GM12892 (cell line): Measurements from ENCODE around the gene CSF1R.
"Not testable (repeated sequence)": the region's sequence is repeated elsewhere in the genome, so short reads cannot be mapped to it uniquely, and the experiment has no call there.

Source experiments
- DNase-seq: peaks from one replicate; pipeline ENCODE4 v3.0.0; 2011; ENCODE audit not compliant: insufficient read length
- FAIRE-seq: peaks from 2 replicates; lab custom pipeline; 2011; peaks lifted over from hg19 to GRCh38; lab: Jason Lieb, UNC
- POLR2A ChIP-seq: IDR thresholded peaks from 2 replicates; pipeline ENCODE4 v1.6.1; 2011; ENCODE audit warnings: low read depth, low read length, control low read depth
- POLR2AphosphoS5 ChIP-seq: IDR thresholded peaks from 2 replicates; pipeline ENCODE4 v1.6.1; 2011; ENCODE audit warnings: low read depth, low read length, control low read depth
- TAF1 ChIP-seq: IDR thresholded peaks from 2 replicates; pipeline ENCODE4 v1.6.1; 2011; ENCODE audit warnings: low read depth, mild to moderate bottlenecking, control low read depth, low read length, borderline replicate concordance

The CSF1R gene

DNA sequence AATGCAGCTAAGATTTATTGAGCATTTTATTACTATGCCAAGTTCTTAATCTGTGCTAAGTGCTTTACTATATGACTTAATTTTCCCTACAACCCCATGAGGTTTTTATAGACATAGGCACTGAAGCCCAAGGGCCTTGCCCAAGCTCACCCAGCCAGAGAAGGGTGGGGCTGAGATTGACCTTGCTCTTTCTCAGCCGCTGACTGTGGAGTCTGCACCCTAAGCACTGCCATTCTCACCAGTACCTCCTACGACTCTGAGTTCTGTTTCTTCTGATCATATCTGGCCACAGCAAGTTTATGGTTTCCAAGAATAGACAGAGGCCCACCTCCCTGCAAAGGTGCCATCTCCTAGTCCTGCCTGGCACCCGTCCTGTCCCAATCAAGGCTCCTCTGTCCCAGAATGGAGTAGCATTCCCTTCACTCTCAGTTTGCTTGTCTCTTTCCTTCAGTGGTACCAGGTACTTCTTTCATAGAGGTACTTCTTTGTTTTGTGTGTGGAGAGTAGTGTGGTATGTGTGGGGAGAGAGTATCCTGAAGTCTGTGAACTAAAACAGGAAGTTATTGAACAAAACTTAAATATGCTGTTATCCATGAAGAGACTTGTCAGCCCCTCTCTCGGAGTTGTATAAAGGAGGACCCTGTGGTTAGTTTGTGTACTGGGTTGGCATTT is 42.6 kb downstream of the CSF1R start:
- FAIRE-seq (no peak), DNase-seq (no peak)
- no peak for TF ChIP-seq TAF1
- TF ChIP-seq POLR2AphosphoS5 = no peak
- TF ChIP-seq POLR2A = no peak

DNA sequence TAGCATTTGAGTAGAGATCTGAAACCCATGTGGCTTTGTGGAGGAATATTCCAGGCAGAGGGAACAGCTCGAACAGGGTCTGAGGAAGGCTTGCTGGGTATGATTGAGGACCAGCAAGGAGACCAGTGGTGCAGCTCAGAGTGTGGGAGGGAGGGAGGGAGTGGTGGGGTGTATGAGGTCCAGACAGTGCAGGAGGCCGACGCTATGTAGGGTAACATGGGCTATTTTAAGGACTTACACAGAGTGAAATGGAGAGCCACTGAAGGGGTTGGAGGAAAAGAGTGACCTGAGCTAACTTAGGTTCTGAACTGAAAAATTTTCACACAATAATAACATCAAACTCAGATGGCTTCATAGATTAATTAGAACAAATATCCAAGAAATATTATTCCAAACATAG is 43.9 kb downstream of the CSF1R start:
- no peak for FAIRE-seq
- TF ChIP-seq POLR2A (no peak), POLR2AphosphoS5 (no peak), TAF1 (no peak)
- DNase-seq = no peak

- TF ChIP-seq POLR2AphosphoS5 (no peak), TAF1 (no peak), POLR2A (no peak)
- DNase-seq (no peak), FAIRE-seq (peak; percentile 27)
These were observed 47.8 kb downstream of the CSF1R start for GRCh38 chr5:150038547-150038946.

DNA sequence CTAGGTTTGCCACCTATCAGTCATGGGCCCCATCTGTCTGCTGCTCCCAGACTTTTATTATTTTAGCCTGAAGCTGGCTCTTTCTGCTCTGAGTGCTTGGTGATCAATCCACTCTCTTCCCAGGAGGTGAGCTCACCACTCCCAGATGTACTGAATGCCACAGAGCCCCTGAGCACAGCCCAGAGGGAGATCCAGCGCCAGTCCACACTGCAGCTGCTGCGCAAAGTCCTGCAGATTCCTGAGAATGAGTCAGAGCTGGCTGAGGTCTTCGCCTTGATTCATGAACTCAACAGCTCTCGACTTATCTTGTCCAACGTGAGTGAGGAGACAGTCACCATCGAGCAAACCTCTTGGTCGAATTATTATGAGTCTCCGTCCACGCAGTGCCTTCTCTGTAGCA is 49.8 kb downstream of the CSF1R start:
- FAIRE-seq = no peak
- DNase-seq = no peak
- no peak for TF ChIP-seq POLR2A
- no peak for TF ChIP-seq TAF1
- no peak for TF ChIP-seq POLR2AphosphoS5

GRCh38 chr5:150035139-150035895 is 51.0 kb downstream of the CSF1R start:
- DNase-seq = no peak
- TF ChIP-seq POLR2A = no peak
- no peak for TF ChIP-seq POLR2AphosphoS5
- no peak for TF ChIP-seq TAF1
- FAIRE-seq = peak; percentile 77

GRCh38 chr5:150034662-150035061 is 51.7 kb downstream of the CSF1R start:
- no peak for FAIRE-seq
- no peak for DNase-seq
- TF ChIP-seq POLR2A (no peak), POLR2AphosphoS5 (no peak), TAF1 (no peak)

GRCh38 chr5:150033334-150033733 is 53.0 kb downstream of the CSF1R start:
- TF ChIP-seq POLR2A = no peak
- TF ChIP-seq POLR2AphosphoS5 = no peak
- TF ChIP-seq TAF1 = no peak
- DNase-seq (no peak), FAIRE-seq (no peak)

- not testable (repeated sequence) for DNase-seq, FAIRE-seq
These were observed 58.3 kb downstream of the CSF1R start for GRCh38 chr5:150028047-150028446.

DNA sequence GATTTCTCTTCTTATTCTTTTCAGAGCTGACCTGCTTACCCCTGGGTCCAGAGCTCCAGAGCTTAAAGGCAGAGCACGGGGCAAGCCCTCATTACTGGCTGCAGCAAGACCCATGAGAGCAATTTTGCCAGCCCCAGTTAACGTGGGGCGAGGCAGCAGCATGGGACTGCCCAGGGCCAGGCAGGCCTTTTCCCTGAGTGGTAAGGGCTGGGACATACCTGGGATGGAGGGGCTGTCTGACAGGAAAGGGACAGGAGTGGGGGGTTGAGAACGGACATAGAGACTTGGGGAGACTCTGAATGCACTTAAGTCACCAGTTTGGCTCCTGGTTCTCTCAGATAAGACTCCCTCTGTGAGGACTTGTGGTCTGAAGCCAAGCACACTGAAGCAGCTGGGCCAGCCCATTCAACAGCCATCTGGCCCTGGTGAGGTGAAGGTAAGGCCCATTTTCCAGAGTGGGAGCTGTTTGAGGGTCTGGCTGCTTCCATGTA is 59.6 kb downstream of the CSF1R start:
- TF ChIP-seq POLR2A (no peak), TAF1 (no peak), POLR2AphosphoS5 (no peak)
- FAIRE-seq (no peak), DNase-seq (no peak)

- FAIRE-seq (no peak), DNase-seq (no peak)
- TF ChIP-seq TAF1 = no peak
- no peak for TF ChIP-seq POLR2AphosphoS5
- TF ChIP-seq POLR2A = no peak
These were observed 61.9 kb downstream of the CSF1R start for GRCh38 chr5:150024346-150024984.

DNA sequence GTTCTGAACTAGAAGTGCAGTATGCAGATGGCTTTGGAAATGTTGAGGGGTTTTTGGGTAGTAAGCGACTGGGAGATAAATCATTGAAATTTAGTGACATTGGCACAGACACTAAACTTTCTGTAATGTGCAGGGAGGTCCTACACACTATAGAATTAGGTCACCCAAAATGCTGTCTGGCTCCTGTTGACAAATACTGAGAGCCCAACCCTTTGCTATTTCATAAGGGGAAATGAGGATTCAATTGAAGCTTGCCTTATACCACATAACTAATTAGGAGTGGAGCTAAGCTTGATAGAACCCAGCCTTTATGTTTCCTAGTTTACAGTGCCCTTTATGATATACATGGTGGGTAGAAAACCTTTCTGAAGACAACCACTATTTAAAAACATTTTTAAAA is 63.2 kb downstream of the CSF1R start:
- TF ChIP-seq POLR2A = no peak
- no peak for TF ChIP-seq TAF1
- no peak for TF ChIP-seq POLR2AphosphoS5

DNA sequence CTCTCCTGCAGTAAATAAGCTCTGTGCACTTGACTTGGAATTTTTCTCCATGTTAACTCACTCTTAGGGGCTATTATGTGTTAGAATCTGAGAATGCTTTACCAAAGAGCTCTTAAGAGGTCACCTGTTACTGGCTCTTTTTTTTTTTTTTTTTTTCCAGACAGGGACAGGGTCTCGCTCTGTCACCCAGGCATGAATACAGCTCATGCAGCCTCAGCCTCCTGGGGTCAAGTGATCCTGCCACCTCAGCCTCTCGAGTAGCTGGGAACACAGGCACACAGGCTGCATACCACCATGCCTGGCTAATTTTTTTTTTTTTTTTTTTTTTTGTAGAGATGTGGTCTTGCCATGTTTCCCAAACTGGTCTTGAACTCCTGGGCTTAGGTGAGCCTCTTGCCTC is 63.7 kb downstream of the CSF1R start:
- DNase-seq (no peak), FAIRE-seq (no peak)
- TF ChIP-seq POLR2AphosphoS5 = no peak
- TF ChIP-seq TAF1 = no peak
- TF ChIP-seq POLR2A = no peak

More for the DNA sequence above, 63.2 kb downstream of the CSF1R start:
- DNase-seq = no peak
- FAIRE-seq = no peak
